NCI-H2227 (cell line): ENCODE measurements around the gene AQP7.
A peak's percentile ranks its signal among the peaks of the same experiment; 100 is the strongest.
"Not testable (repeated sequence)": the region's sequence is repeated elsewhere in the genome, so short reads cannot be mapped to it uniquely, and the experiment has no call there.

Experiments used
- DNase-seq: peaks from one replicate; lab custom pipeline; 2025; ENCODE audit not compliant: unreplicated experiment; lab: John Stamatoyannopoulos, UW

Gene AQP7

GRCh38 chr9:33434317-33435105 lies 32.1 kb upstream of the AQP7 start:
- no peak for DNase-seq

GRCh38 chr9:33433871-33434270 lies 31.5 kb upstream of the AQP7 start:
- DNase-seq = no peak

- no peak for DNase-seq
These were observed 29.1 kb upstream of the AQP7 start for GRCh38 chr9:33431420-33431819.

- DNase-seq = no peak
These were observed 28.6 kb upstream of the AQP7 start for GRCh38 chr9:33430942-33431341.

- DNase-seq = no peak
These were observed 27.1 kb upstream of the AQP7 start for GRCh38 chr9:33429256-33429985.

GRCh38 chr9:33426843-33427293 lies 24.5 kb upstream of the AQP7 start:
- no peak for DNase-seq

GRCh38 chr9:33425128-33425533 lies 22.8 kb upstream of the AQP7 start:
- DNase-seq = no peak

- not testable (repeated sequence) for DNase-seq
These were observed 22.1 kb upstream of the AQP7 start for GRCh38 chr9:33424492-33424891.

- DNase-seq = not testable (repeated sequence)
These were observed 21.7 kb upstream of the AQP7 start for GRCh38 chr9:33424043-33424442.

GRCh38 chr9:33419708-33420303 lies 17.4 kb upstream of the AQP7 start:
- DNase-seq = no peak

- DNase-seq = no peak
These were observed 15.7 kb upstream of the AQP7 start for GRCh38 chr9:33418090-33418489.

- DNase-seq = no peak
These were observed 14.6 kb upstream of the AQP7 start for GRCh38 chr9:33416996-33417395.

- peak; percentile 12 for DNase-seq
These were observed 13.2 kb upstream of the AQP7 start for GRCh38 chr9:33415501-33416038.

GRCh38 chr9:33414889-33415500 lies 12.6 kb upstream of the AQP7 start:
- DNase-seq = no peak

- no peak for DNase-seq
These were observed 11.9 kb upstream of the AQP7 start for GRCh38 chr9:33414268-33414667.

GRCh38 chr9:33408087-33408486 lies 5.7 kb upstream of the AQP7 start:
- no peak for DNase-seq

- no peak for DNase-seq
These were observed 4.7 kb upstream of the AQP7 start for GRCh38 chr9:33407061-33407460.

GRCh38 chr9:33404788-33405362 lies 2.5 kb upstream of the AQP7 start:
- no peak for DNase-seq

GRCh38 chr9:33403941-33404787 lies 1.8 kb upstream of the AQP7 start:
- no peak for DNase-seq

- DNase-seq = not testable (repeated sequence)
These were observed 559 bp downstream of the AQP7 start for GRCh38 chr9:33401809-33402208.
